NT2/D1 (cell line): ENCODE results near the gene DNAH8.

Experiments used
- YY1 ChIP-seq: IDR thresholded peaks from 2 replicates; pipeline ENCODE4 v1.6.1; 2011; ENCODE audit not compliant: insufficient read length, insufficient read depth
- ZNF274 ChIP-seq: IDR thresholded peaks from 2 replicates; pipeline ENCODE4 v1.6.1; 2011; ENCODE audit warnings: mild to moderate bottlenecking, low read depth, low read length

- TF ChIP-seq YY1 (no peak), ZNF274 (no peak)
Observed at GRCh38 chr6:39004801-39005200, 289.7 kb downstream of the DNAH8 start.
